ENCODE measurements around the gene ASAH2B.
"Not testable (repeated sequence)": the region's sequence is repeated elsewhere in the genome, so short reads cannot be mapped to it uniquely, and the experiment has no call there.

GRCh38 chr10:50702997-50703396, 36.7 kb upstream of the ASAH2B start:
- TF ChIP-seq CTCF, POLR2AphosphoS5 (IDR thresholded peaks at IDR 0.05): not testable (repeated sequence)
